ENCODE data around the gene TASP1.

DNA sequence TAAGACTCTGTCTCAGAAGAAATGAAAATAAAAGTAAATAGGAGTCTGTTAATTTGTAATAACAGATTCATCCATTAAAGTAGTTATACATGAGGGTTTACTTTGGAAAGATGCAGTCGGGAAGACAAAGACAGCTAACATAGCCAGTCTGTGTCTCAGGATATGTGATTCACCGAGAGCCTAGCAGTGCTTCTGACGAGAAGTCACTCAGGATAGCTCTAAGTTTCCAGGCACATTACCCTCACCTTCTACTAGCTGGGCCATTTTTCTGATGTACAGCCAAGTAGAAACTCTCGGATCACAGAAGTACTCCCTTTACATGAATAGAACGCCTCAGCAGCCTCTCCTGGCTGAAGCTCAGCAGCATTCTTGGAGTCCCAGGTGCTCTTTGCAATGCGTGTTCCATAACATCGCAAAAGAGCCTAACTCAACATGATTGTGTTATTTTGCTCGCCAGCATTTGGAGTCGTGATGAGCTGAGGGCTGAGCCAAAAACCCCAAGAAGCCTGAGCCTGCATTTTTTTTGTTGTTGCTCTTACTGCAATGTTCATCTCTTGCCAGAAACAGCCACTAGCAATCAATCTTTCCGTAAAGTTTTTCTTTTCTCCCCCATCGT, 22.4 kb upstream of the TASP1 start:
- no peak for TF ChIP-seq POLR2A (IDR thresholded peaks at IDR 0.05; ENCODE audit: low read depth, low read length)
- TF ChIP-seq, protein P1, sequence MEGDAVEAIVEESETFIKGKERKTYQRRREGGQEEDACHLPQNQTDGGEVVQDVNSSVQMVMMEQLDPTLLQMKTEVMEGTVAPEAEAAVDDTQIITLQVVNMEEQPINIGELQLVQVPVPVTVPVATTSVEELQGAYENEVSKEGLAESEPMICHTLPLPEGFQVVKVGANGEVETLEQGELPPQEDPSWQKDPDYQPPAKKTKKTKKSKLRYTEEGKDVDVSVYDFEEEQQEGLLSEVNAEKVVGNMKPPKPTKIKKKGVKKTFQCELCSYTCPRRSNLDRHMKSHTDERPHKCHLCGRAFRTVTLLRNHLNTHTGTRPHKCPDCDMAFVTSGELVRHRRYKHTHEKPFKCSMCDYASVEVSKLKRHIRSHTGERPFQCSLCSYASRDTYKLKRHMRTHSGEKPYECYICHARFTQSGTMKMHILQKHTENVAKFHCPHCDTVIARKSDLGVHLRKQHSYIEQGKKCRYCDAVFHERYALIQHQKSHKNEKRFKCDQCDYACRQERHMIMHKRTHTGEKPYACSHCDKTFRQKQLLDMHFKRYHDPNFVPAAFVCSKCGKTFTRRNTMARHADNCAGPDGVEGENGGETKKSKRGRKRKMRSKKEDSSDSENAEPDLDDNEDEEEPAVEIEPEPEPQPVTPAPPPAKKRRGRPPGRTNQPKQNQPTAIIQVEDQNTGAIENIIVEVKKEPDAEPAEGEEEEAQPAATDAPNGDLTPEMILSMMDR (IDR thresholded peaks at IDR 0.05; ENCODE audit: extremely low read depth in 1 of 2, insufficient read depth in 1 of 2, low read depth in 1 of 2, low read length in 2 of 2): no peak
- TF ChIP-seq GATA2 (IDR thresholded peaks at IDR 0.05; ENCODE audit: insufficient read depth, insufficient read length, low read depth, low read length): no peak
- no peak for TF ChIP-seq POLR2AphosphoS5 (IDR thresholded peaks at IDR 0.05; ENCODE audit: insufficient read depth, low read depth, low read length)
- no peak for TF ChIP-seq EZH2 (IDR thresholded peaks at IDR 0.05; ENCODE audit: borderline replicate concordance, low read depth, low read length, severe bottlenecking)
- TF ChIP-seq, protein P2, sequence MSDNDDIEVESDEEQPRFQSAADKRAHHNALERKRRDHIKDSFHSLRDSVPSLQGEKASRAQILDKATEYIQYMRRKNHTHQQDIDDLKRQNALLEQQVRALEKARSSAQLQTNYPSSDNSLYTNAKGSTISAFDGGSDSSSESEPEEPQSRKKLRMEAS (IDR thresholded peaks at IDR 0.05; ENCODE audit: insufficient read depth, insufficient read length): no peak
- no peak for TF ChIP-seq MYC (IDR thresholded peaks at IDR 0.05; ENCODE audit: low read depth, low read length)
- no peak for TF ChIP-seq FOS (IDR thresholded peaks at IDR 0.05; ENCODE audit: borderline replicate concordance, insufficient read depth, low read length)

Measured in endothelial cell of umbilical vein (primary cell).